SH-SY5Y (cell line): Measurements from ENCODE around the gene EEF1E1.

Experiments
- GATA2 ChIP-seq: IDR thresholded peaks from 2 replicates; pipeline ENCODE4 v1.6.1; 2011; ENCODE audit warnings: mild to moderate bottlenecking, low read depth, low read length
- GATA3 ChIP-seq: IDR thresholded peaks from 2 replicates; pipeline ENCODE4 v1.6.1; 2011; ENCODE audit warnings: low read depth, mild to moderate bottlenecking, low read length, moderate library complexity

EEF1E1 gene

DNA sequence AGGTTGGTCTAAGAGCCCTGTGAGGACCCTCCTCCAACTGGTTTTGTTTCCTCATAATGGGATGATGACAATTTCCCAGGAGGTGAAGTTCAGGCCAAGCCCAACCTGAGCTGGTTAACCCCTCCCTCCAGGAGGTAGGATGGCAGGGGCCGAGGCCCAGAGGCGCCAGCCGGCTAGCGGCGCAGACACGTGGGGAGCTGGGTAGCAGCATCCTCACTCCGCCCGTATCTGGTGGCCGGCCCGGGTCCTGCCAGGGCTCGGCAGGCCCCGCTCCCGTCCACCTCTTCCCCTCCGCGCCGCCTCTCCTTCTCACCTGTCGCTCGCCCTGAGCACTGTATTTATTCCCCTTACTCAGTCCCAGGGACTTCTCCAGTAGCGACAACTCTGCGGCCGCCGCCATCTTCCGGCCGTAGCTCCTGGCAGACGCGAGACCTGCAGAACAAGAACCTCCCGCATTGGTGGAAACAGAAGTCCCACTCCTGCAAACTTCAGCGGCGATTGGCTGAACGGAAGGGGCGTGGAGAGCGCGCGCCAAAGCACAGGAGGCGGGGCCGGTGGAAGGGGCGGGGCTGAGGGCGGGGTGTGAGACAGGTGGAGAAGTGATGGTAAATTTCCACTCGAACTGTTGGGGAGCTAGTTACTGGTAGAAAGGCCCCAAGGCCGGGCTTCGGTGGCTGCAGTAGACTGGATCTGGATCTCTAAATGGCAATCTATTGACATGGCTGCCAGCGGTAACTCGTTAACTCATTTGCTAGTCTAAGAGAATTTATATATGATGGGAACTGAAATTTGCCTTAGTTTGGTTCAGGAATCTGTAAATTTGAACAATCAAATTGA lies at the start of gene EEF1E1:
EEF1E1 (minus strand) TSS at position 427 of the 837 bp plus-strand sequence; CDS start at position 400, 27 bp downstream.
- no peak for TF ChIP-seq GATA2
- no peak for TF ChIP-seq GATA3

DNA sequence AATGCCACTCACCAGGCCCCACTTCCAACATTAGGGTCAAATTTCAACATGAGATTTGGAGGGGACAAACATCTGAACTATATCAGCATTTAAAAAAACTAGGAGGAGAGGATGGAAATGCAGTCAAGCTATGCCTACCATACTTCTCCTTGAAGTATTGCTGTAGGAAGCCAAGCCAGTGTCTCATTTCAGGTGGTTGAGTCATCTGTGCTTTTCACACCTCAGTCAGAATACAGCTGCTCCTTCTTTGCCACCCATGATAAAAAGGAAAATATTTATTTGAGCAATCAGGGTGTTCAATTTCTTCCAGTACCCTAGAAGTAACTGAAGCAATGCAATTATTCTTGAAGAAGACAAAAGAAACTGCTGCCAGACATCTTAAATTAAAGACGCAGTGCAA lies 47.0 kb upstream of the EEF1E1 start:
- TF ChIP-seq GATA3 (no peak), GATA2 (no peak)

GRCh38 chr6:8143945-8144344 lies 41.6 kb upstream of the EEF1E1 start:
- TF ChIP-seq GATA2 (no peak), GATA3 (no peak)

DNA sequence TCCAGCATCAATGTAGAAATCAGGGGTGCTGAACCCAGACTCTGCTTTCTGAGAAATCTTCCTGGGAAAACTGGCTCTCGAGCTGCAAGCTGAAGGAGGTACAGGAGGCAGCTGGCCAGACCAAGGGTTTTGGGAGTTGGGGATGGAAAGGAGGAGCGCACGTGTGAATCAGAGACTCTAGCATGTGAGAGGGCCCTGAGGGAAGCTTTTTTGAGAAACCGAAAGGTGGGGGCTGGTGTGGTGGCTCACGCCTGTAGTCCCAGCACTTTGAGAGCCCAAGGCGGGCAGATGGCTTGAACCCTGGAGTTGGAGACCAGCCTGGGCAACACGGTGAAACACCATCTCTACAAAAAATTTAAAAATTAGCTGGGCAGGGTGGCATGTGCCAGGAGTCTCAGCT lies 37.1 kb upstream of the EEF1E1 start:
- TF ChIP-seq GATA3 (no peak), GATA2 (no peak)

- TF ChIP-seq GATA3 (no peak), GATA2 (no peak)
Observed at GRCh38 chr6:8137529-8137939, 35.2 kb upstream of the EEF1E1 start.

GRCh38 chr6:8135276-8135675 lies 32.9 kb upstream of the EEF1E1 start:
- TF ChIP-seq GATA3 (no peak), GATA2 (no peak)

GRCh38 chr6:8132130-8132529 lies 29.8 kb upstream of the EEF1E1 start:
- TF ChIP-seq GATA3 = no peak
- TF ChIP-seq GATA2 = no peak

DNA sequence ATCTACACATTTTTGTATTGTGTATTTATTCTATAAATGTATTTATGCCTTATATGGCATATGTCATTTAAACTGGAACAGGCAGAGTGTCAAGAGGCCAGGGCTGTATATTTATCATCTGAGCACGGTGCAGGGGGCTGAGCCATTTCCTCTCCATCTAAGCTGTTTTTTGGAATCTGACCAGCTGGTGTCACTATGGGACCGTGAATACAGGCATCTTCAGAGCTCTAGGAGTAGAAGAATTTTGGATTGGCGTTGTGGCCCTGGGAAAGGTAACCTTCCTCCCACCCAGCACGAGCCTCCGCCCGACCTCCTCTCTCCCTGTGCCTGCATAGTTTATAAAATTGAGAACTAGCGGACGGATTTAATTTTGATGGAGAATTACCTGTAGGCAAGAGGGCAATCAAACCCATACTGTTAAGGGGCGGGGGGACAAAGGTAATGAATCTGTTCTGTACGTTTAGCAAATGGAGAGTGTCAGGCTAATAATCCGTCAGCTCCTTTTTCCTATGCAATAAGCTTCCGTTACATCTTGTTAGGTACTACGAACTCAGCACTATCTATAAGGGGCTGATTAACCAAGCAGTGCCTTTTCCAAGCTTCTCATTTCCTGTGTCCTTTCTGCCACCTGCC lies 29.0 kb upstream of the EEF1E1 start:
- TF ChIP-seq GATA2 (no peak), GATA3 (no peak)

DNA sequence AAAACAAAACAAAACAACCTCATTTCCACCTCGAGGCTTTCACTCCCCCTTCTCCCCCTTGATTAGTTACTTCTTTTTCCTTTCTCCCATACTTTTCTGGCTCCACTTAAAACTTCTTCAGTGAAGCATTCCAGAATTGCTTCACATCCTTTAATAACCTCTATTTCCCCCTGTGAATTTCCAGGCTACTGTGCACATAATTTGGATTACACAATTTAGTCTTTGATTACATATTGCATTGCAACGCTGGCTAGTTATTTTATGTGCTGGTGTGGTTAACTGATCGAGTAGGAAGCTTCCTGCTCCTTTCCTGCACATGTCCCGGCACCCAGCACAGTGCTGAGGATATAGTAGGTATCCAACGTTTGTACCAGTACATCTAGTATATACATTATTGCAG lies 28.1 kb upstream of the EEF1E1 start:
- TF ChIP-seq GATA2 = no peak
- no peak for TF ChIP-seq GATA3

- TF ChIP-seq GATA3 = no peak
- TF ChIP-seq GATA2 = no peak
Observed at GRCh38 chr6:8123236-8123635, 20.9 kb upstream of the EEF1E1 start.

- TF ChIP-seq GATA3 (no peak), GATA2 (no peak)
Observed at GRCh38 chr6:8114956-8115355, 12.6 kb upstream of the EEF1E1 start.

- no peak for TF ChIP-seq GATA3
Observed at GRCh38 chr6:8113131-8113654, 10.8 kb upstream of the EEF1E1 start.

- TF ChIP-seq GATA3 (no peak), GATA2 (no peak)
Observed at GRCh38 chr6:8110725-8111124, 8.4 kb upstream of the EEF1E1 start.

- TF ChIP-seq GATA3 = no peak
- no peak for TF ChIP-seq GATA2
Observed at GRCh38 chr6:8110117-8110721, 7.9 kb upstream of the EEF1E1 start.

DNA sequence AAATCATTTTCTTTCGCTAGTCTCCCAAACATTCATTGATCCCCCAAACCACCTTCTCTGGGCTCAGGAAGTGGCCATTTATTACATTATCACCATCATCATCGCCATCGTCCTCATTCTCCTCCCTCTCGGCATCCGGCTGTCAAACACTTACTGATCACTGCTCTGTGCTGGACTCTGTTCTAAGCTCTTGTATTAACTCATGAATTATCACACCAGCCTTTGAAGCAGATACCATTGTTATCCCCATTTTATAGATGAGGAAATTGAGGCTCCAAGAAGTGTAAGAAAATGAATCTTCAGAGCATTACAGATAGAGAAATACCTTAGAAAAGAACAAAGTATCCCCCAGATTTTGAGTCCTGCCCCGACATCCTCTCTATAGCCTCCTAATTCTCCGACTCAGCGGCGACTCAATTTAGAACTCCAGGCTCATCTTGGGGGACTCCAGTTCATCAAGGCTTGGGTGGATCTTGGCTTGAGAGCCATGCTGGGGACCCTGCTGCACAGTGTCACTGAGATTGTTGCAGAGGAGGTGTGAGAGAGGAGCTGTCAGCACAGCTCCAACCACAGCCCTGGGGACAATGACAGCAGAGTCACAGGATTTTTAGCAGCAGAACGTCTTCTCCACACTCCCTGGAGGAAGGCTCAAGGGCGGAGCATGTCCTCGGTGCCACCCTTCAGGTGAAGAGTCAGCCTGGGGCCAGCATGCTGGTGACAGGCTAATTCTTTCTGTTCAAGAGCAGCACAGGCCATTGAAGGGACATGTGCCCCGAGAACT lies 6.6 kb upstream of the EEF1E1 start:
- no peak for TF ChIP-seq GATA2
- no peak for TF ChIP-seq GATA3
